K562 (cell line): ENCODE results near the gene DLGAP3. TPM values are rescaled to one million over a fixed set of nuclear protein-coding genes. Genes with fewer than 3 reads are reported as not detected.

Experiments used
- E2F8 ChIP-seq: fragments of 450-650 bp; IDR thresholded peaks from 2 replicates; pipeline ENCODE4 v1.7.1; 2018; ENCODE audit warnings: mild to moderate bottlenecking, low read depth; ENCODE audit not compliant: partially characterized antibody
- EZH2 ChIP-seq: IDR thresholded peaks from 2 replicates; pipeline ENCODE4 v1.6.1; 2012; ENCODE audit warnings: low read depth, mild to moderate bottlenecking, inconsistent platforms, low read length, borderline replicate concordance
- HDAC8 ChIP-seq: fragments of 450-650 bp; IDR thresholded peaks from 2 replicates; pipeline ENCODE4 v1.6.1; 2016; ENCODE audit warnings: mild to moderate bottlenecking, missing genetic modification characterization, moderate library complexity, missing compliant biosample characterization
- LARP7 ChIP-seq: fragments of 450-650 bp; IDR thresholded peaks from 2 replicates; pipeline ENCODE4 v1.6.1; 2016
- LEF1 ChIP-seq: fragments of 450-650 bp; IDR thresholded peaks from 2 replicates; pipeline ENCODE4 v1.6.1; 2016; ENCODE audit warnings: mild to moderate bottlenecking
- MAFG ChIP-seq: fragments of 450-650 bp; conservative IDR thresholded peaks from 2 replicates; pipeline ENCODE4 v1.6.1; 2016; ENCODE audit warnings: missing genetic modification characterization, missing compliant biosample characterization
- MAFK ChIP-seq: IDR thresholded peaks from 2 replicates; pipeline ENCODE4 v1.6.1; 2011; ENCODE audit warnings: low read length, improper control_type of control experiment
- MEIS2 ChIP-seq: fragments of 450-650 bp; IDR thresholded peaks from 2 replicates; pipeline ENCODE4 v1.6.1; 2014; ENCODE audit warnings: mild to moderate bottlenecking; ENCODE audit not compliant: partially characterized antibody
- NCOA6 ChIP-seq: fragments of 450-650 bp; IDR thresholded peaks from 2 replicates; pipeline ENCODE4 v1.6.1; 2017; ENCODE audit warnings: mild to moderate bottlenecking
- NFE2L1 ChIP-seq: fragments of 450-650 bp; IDR thresholded peaks from 2 replicates; pipeline ENCODE4 v1.6.1; 2016; ENCODE audit warnings: missing genetic modification characterization, low read depth, mild to moderate bottlenecking, missing compliant biosample characterization, moderate library complexity, borderline replicate concordance
- NR4A1 ChIP-seq, 2 experiments: fragments of 250-450 bp in 1 of 2; fragments of 450-650 bp in 1 of 2; sonication (Bioruptor Pico) in 1 of 2; IDR thresholded peaks; 2 replicates each; pipeline versions ENCODE4 v1.4.0 to v1.6.1; 2016 to 2020; ENCODE audit warnings: mild to moderate bottlenecking in 2 of 2, missing compliant biosample characterization in 1 of 2, missing genetic modification characterization in 1 of 2, moderate library complexity in 1 of 2
- SMARCE1 ChIP-seq: fragments of 450-650 bp; IDR thresholded peaks from 2 replicates; pipeline ENCODE4 v1.7.1; 2016; ENCODE audit warnings: mild to moderate bottlenecking
- ZNF140 ChIP-seq: fragments of 250-450 bp; sonication (Bioruptor Pico); IDR thresholded peaks from 2 replicates; pipeline ENCODE4 v1.8.0; 2021; ENCODE audit warnings: moderate library complexity, mild to moderate bottlenecking, inconsistent platforms
- ZNF217 ChIP-seq: sonication (generic); formaldehyde crosslinking; IDR thresholded peaks from 2 replicates; pipeline ENCODE4 v1.8.0; 2022; ENCODE audit warnings: mild to moderate bottlenecking, missing genetic modification reagents
- ZNF444 ChIP-seq: fragments of 250-450 bp; sonication (Bioruptor Pico); IDR thresholded peaks from 2 replicates; pipeline ENCODE4 v1.4.0; 2020; ENCODE audit warnings: mild to moderate bottlenecking, moderate library complexity
- ZNF507 ChIP-seq: conservative IDR thresholded peaks from 2 replicates; pipeline ENCODE4 v1.6.1; 2017; ENCODE audit warnings: missing genetic modification characterization, missing compliant biosample characterization
- ZNF655 ChIP-seq: fragments of 250-450 bp; sonication (Bioruptor Pico); IDR thresholded peaks from 2 replicates; pipeline ENCODE4 v1.5.0; 2021
- polyA plus RNA-seq, 8 experiments: library from polyadenylated mRNA; depleted of rRNA in 4 of 8; stranded (reverse) in 5 of 8; unstranded in 3 of 8; fragments of >200 nt; fragmentation: Nextera tagmentation in 2 of 8; fragmentation: Illumina TruSeq in 1 of 8; extraction: Ambion mirVana in 2 of 8; extraction: Trizol in 1 of 8; gene quantifications; 2 replicates each; pipeline versions ENCODE4 v1.2.1 to v1.2.3, GENCODE V29; 2011 to 2014; ENCODE audit warnings: inconsistent platforms in 1 of 8, missing spikeins in 1 of 8
- total RNA-seq, 7 experiments: library from RNA; depleted of rRNA in 6 of 7; stranded (reverse); fragments of >200 nt in 6 of 7; fragmentation: Illumina TruSeq in 2 of 7; extraction: Trizol in 2 of 7; gene quantifications; 2 replicates each; pipeline versions ENCODE4 v1.2.1 to v1.2.3, GENCODE V29; 2011 to 2021; ENCODE audit warnings: low replicate concordance in 1 of 7

The DLGAP3 gene
- total and polyA plus RNA-seq, 9 of the 15 experiments (the other 6 are each of a cell fraction or from before 2014, with no cell fraction given) = 0.01 to 0.16 (median 0.07) TPM; not detected in 6

- TF ChIP-seq ZNF140 (CRISPR knock-in tag) (no peak), ZNF217 (CRISPR knock-in tag) (no peak), ZNF655 (CRISPR knock-in tag) (no peak), NCOA6 (no peak), EZH2 (peak; percentile 54; the same call in 1 of the 2 replicates), LARP7 (no peak), ZNF507 (no peak), NR4A1 (CRISPR knock-in tag; IDR thresholded peaks at IDR 0.05) (peak; percentile 88; the same call in 1 of the 2 replicates), NR4A1 (tag; IDR thresholded peaks at IDR 0.05) (peak; percentile 90), MAFK (0 out of 2 replicates have a peak, but pooled peaks have one; percentile 13), NFE2L1 (no peak), SMARCE1 (peak; percentile 89), ZNF444 (CRISPR knock-in tag) (0 out of 2 replicates have a peak, but pooled peaks have one; percentile 35), MEIS2 (peak; percentile 60), MAFG (tag) (no peak), LEF1 (peak; percentile 82), HDAC8 (tag) (no peak), E2F8 (no peak)
These were observed 85.8 kb downstream of the DLGAP3 start (continued) for GRCh38 chr1:34843392-34844251.
